ENCODE results near the gene AP3B1. TPM values are rescaled to one million over a fixed set of nuclear protein-coding genes. Genes with fewer than 3 reads are reported as not detected.

The AP3B1 gene
- total RNA-seq, 1 donor from 2014 or later, result 60.4 TPM

DNA sequence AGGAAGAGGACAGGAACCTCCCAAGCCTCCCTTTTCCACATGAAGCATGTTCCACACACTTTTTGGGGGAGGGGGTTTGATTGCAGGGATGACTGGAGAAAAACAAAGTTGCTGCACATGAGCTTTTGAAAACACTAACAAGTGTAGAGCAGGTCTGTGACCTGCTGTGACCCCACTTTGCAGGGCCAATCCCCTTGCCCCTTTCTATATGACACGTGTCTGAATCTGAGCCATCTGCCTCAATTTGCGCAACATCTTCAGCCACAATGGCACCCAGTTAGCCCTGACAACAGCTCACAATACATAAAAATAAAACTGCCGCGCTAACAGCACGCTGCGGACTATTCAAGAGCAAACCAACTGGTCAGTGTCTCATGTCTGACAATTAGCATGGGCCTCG is 290.6 kb downstream of the AP3B1 start:
- Mint-ChIP-seq H3K4me1 (ENCODE audit: low read depth) (peaks cover 6% of the 10 kb centered on the region), H3K27ac (ENCODE audit: unreplicated experiment) (no peak overlapping the region), H3K4me3 (ENCODE audit: unreplicated experiment) (no peak overlapping the region)

DNA sequence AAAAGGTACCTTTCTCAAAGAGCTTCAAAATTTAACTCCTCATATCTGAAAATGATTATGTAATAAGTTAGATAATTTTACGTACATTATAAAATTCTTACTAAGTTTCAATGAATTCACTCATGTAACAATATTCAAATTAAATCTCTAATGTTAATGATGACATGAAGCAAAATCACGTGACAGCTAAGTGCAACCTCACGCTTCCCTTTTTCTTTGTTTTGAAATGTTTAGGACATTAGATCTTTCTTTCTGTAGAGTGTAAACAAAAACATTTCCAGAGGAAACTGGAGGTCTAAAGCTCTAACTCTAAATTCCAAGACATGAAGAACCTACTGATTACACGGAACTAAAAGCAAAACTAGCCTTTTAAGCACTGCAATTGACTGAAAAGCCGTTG is 291.0 kb downstream of the AP3B1 start:
- no peak overlapping the region for H3K4me3 Mint-ChIP-seq (ENCODE audit: unreplicated experiment)
- TF ChIP-seq, protein P1, sequence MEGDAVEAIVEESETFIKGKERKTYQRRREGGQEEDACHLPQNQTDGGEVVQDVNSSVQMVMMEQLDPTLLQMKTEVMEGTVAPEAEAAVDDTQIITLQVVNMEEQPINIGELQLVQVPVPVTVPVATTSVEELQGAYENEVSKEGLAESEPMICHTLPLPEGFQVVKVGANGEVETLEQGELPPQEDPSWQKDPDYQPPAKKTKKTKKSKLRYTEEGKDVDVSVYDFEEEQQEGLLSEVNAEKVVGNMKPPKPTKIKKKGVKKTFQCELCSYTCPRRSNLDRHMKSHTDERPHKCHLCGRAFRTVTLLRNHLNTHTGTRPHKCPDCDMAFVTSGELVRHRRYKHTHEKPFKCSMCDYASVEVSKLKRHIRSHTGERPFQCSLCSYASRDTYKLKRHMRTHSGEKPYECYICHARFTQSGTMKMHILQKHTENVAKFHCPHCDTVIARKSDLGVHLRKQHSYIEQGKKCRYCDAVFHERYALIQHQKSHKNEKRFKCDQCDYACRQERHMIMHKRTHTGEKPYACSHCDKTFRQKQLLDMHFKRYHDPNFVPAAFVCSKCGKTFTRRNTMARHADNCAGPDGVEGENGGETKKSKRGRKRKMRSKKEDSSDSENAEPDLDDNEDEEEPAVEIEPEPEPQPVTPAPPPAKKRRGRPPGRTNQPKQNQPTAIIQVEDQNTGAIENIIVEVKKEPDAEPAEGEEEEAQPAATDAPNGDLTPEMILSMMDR (IDR thresholded peaks at IDR 0.05), result no peak
- peaks cover 12% of the 10 kb centered on the region for H3K36me3 Mint-ChIP-seq (ENCODE audit: low read depth)
- H3K27me3 Mint-ChIP-seq (ENCODE audit: low read depth), result no peaks in the 10 kb centered on the region
- no peaks in the 10 kb centered on the region for H3K9me3 Mint-ChIP-seq (ENCODE audit: low read depth)
- no peak for DNase-seq (ENCODE audit: low spot score)
- H3K4me1 Mint-ChIP-seq (ENCODE audit: low read depth), result peaks cover 9% of the 10 kb centered on the region
- no peak overlapping the region for H3K27ac Mint-ChIP-seq (ENCODE audit: unreplicated experiment)

More for the DNA sequence above, 290.6 kb downstream of the AP3B1 start:
- H3K36me3 Mint-ChIP-seq (ENCODE audit: low read depth), result peaks cover 10% of the 10 kb centered on the region
- no peaks in the 10 kb centered on the region for H3K9me3 Mint-ChIP-seq (ENCODE audit: low read depth)
- DNase-seq (ENCODE audit: low spot score), result no peak
- TF ChIP-seq, protein P1 (IDR thresholded peaks at IDR 0.05), result no peak
- no peaks in the 10 kb centered on the region for H3K27me3 Mint-ChIP-seq (ENCODE audit: low read depth)

DNA sequence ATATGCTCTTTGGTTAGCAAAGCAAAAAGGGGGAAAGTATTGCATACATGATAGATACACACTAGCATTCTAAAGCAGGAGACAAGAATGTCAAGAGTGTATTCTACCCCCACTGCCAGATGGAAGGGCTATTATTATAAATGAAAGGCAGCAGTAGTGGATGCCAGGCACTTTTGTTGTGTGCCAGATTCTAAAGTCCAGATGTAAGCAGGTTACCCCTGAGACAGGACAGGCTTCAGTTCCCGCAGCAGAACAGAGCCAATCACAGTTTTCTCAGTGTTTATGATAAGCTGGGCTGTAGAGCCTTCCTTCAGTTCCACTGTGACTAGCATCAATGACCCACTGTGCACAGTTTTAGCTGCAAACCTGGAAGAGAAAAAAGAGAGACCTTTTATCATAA is 291.8 kb downstream of the AP3B1 start:
- H3K4me1 Mint-ChIP-seq (ENCODE audit: low read depth), result peaks cover 12% of the 10 kb centered on the region
- no peak overlapping the region for H3K4me3 Mint-ChIP-seq (ENCODE audit: unreplicated experiment)
- H3K27ac Mint-ChIP-seq (ENCODE audit: unreplicated experiment), result no peak overlapping the region
- DNase-seq (ENCODE audit: low spot score), result no peak
- H3K9me3 Mint-ChIP-seq (ENCODE audit: low read depth), result no peaks in the 10 kb centered on the region
- H3K36me3 Mint-ChIP-seq (ENCODE audit: low read depth), result peaks cover 12% of the 10 kb centered on the region
- TF ChIP-seq, protein P1 (IDR thresholded peaks at IDR 0.05), result no peak
- no peaks in the 10 kb centered on the region for H3K27me3 Mint-ChIP-seq (ENCODE audit: low read depth)

DNA sequence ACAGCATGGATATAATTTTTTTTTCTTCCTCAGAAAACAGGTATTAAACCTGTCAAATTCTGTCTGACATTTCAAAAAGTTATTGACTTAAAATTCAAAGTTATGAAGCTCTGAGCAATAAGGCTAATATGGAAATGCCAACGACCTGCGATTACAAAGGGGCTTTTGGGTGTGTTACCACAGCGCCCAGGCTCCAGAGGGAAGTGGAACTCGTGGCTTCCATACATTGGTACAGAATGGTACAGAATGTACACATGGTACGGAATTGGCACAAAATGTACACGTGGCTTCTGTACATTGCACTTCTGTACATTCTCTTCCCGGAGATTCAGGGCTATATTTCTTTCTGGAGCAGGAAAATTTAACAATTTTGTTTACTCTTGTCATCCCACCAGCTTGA is 293.3 kb downstream of the AP3B1 start:
- no peak overlapping the region for H3K4me3 Mint-ChIP-seq (ENCODE audit: unreplicated experiment)
- peaks cover 12% of the 10 kb centered on the region for H3K36me3 Mint-ChIP-seq (ENCODE audit: low read depth)
- no peak overlapping the region for H3K27ac Mint-ChIP-seq (ENCODE audit: unreplicated experiment)
- H3K4me1 Mint-ChIP-seq (ENCODE audit: low read depth), result peaks cover 12% of the 10 kb centered on the region
- no peaks in the 10 kb centered on the region for H3K27me3 Mint-ChIP-seq (ENCODE audit: low read depth)
- no peaks in the 10 kb centered on the region for H3K9me3 Mint-ChIP-seq (ENCODE audit: low read depth)
- DNase-seq (ENCODE audit: low spot score), result no peak
- TF ChIP-seq, protein P1 (IDR thresholded peaks at IDR 0.05), result no peak

DNA sequence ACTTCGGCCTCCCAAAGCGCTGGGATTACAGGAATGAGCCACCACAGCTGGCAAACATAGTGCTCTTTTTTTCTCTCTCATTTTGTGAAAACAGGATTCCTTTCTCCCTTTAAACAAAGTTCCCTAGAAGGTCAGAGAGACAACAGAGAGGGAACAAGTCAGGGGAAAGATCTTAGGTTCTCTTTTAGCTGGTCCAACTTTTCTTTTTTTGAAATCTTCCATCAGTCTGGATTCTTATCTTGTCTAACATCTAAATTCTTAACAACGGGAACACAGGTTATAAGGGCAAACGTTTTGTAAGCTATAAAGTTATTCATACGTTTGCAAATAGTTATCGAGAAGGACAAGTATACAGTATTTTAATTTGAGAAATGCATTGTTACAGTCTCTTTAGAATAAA is 294.3 kb downstream of the AP3B1 start:
- no peaks in the 10 kb centered on the region for H3K27me3 Mint-ChIP-seq (ENCODE audit: low read depth)
- H3K36me3 Mint-ChIP-seq (ENCODE audit: low read depth), result peaks cover 12% of the 10 kb centered on the region
- H3K4me3 Mint-ChIP-seq (ENCODE audit: unreplicated experiment), result no peak overlapping the region
- TF ChIP-seq, protein P1 (IDR thresholded peaks at IDR 0.05), result no peak
- DNase-seq (ENCODE audit: low spot score), result no peak
- H3K27ac Mint-ChIP-seq (ENCODE audit: unreplicated experiment), result no peak overlapping the region
- no peaks in the 10 kb centered on the region for H3K9me3 Mint-ChIP-seq (ENCODE audit: low read depth)
- H3K4me1 Mint-ChIP-seq (ENCODE audit: low read depth), result peaks cover 15% of the 10 kb centered on the region
